ENCODE measurements around the gene DCUN1D3. TPM values are rescaled to one million over a fixed set of nuclear protein-coding genes. Genes with fewer than 3 reads are reported as not detected.

Gene DCUN1D3
- total and polyA plus RNA-seq, 2 donors (not counting 3 experiments of a cell fraction or from before 2014, with no cell fraction given): 10.4 to 35.0 TPM

GRCh38 chr16:20904507-20905081, 4.4 kb upstream of the DCUN1D3 start:
- POLR2A ChIA-PET: interaction anchor here (0.5 to 1.5 kb wide), 5 partner anchors 25 to 1397 kb away, joined by 3 to 9 read pairs (median 5); partner anchors contain the start of genes ERI2 and REXO5
- H3K4me2 ChIP-seq (ENCODE audit: insufficient read depth, low read length): peak overlapping the region; percentile 81
- H3K9me1 ChIP-seq (replicated peaks; ENCODE audit: control insufficient read depth, extremely low read depth, insufficient read depth, low read length): no peaks in the 10 kb centered on the region
- H3K9me3 ChIP-seq (replicated peaks; ENCODE audit: control insufficient read depth, insufficient read depth, low read length): no peaks in the 10 kb centered on the region
- intact Hi-C loops (cut with micrococcal nuclease) (loop anchor here (1.0 to 5.0 kb wide), 7 partner anchors 51 to 1288 kb away; partner anchors contain the start of genes ERI2, LDAF1, REXO5 and THUMPD1), dilution Hi-C loops (cut with MboI; ENCODE audit: extremely low pct_ligation_motif_present, low sequenced_read_pairs) (no loop called here)
- no peaks in the 10 kb centered on the region for H3K27me3 ChIP-seq (ENCODE audit: control insufficient read depth in 2 of 2, insufficient read depth in 2 of 2, low read length in 2 of 2)
- H4K20me1 ChIP-seq (replicated peaks; ENCODE audit: control insufficient read depth, extremely low read depth, insufficient read depth, low read length): no peaks in the 10 kb centered on the region
- DNase-seq (ENCODE audit: low read depth, low spot score): peak; percentile 97
- no peaks in the 10 kb centered on the region for H3K36me3 ChIP-seq (ENCODE audit: control insufficient read depth in 2 of 2, extremely low read depth in 1 of 2, insufficient read depth in 2 of 2, low read length in 2 of 2)
- peak overlapping the region; percentile 95 for H3K9ac ChIP-seq (replicated peaks; ENCODE audit: extremely low read depth, insufficient read depth, low read length)
- H2AFZ ChIP-seq (ENCODE audit: low read depth, low read length): no peak overlapping the region
- H3K79me2 ChIP-seq (ENCODE audit: control insufficient read depth, insufficient read depth, low read length): peaks cover 22% of the 10 kb centered on the region
- H3K4me3 ChIP-seq (replicated peaks in 1 of 3; ENCODE audit: insufficient read depth in 1 of 3, low read depth in 1 of 3, low read length in 3 of 3): peak overlapping the region in 1 of 3 experiments; percentile 27
- peak; percentile 93 for FAIRE-seq
- BruUV-seq (replicated peaks): no TSS peak
- TF ChIP-seq JUN (IDR thresholded peaks at IDR 0.05; ENCODE audit: borderline replicate concordance, insufficient read depth, insufficient read length, low read depth) (peak; percentile 85), MYC (IDR thresholded peaks at IDR 0.05; ENCODE audit: low read depth, low read length) (peak; percentile 51), MAX (IDR thresholded peaks at IDR 0.05; ENCODE audit: insufficient read depth, insufficient read length) (no peak), GATA2 (IDR thresholded peaks at IDR 0.05; ENCODE audit: insufficient read depth, insufficient read length, low read depth, low read length) (peak; percentile 93), POLR2A (IDR thresholded peaks at IDR 0.05; ENCODE audit: low read depth, low read length) (peak; percentile 92), EZH2 (IDR thresholded peaks at IDR 0.05; ENCODE audit: borderline replicate concordance, low read depth, low read length, severe bottlenecking) (no peak), POLR2AphosphoS5 (IDR thresholded peaks at IDR 0.05; ENCODE audit: insufficient read depth, low read depth, low read length) (peak; percentile 90), FOS (IDR thresholded peaks at IDR 0.05; ENCODE audit: borderline replicate concordance, insufficient read depth, low read length) (peak; percentile 56)
- TF ChIP-seq, protein P1, sequence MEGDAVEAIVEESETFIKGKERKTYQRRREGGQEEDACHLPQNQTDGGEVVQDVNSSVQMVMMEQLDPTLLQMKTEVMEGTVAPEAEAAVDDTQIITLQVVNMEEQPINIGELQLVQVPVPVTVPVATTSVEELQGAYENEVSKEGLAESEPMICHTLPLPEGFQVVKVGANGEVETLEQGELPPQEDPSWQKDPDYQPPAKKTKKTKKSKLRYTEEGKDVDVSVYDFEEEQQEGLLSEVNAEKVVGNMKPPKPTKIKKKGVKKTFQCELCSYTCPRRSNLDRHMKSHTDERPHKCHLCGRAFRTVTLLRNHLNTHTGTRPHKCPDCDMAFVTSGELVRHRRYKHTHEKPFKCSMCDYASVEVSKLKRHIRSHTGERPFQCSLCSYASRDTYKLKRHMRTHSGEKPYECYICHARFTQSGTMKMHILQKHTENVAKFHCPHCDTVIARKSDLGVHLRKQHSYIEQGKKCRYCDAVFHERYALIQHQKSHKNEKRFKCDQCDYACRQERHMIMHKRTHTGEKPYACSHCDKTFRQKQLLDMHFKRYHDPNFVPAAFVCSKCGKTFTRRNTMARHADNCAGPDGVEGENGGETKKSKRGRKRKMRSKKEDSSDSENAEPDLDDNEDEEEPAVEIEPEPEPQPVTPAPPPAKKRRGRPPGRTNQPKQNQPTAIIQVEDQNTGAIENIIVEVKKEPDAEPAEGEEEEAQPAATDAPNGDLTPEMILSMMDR (IDR thresholded peaks at IDR 0.05; ENCODE audit: extremely low read depth in 1 of 2, insufficient read depth in 1 of 2, low read depth in 1 of 2, low read length in 2 of 2): no peak
- CTCF ChIA-PET: interaction anchor here (0.6 to 2.9 kb wide), 7 partner anchors 16 to 1498 kb away, joined by 3 to 22 read pairs (median 4); partner anchors contain the start of genes ERI2 and REXO5
- H3K27ac ChIP-seq (ENCODE audit: insufficient read depth, low read depth, low read length): peak overlapping the region; percentile 100
- peaks cover 76% of the 10 kb centered on the region for H3K4me1 ChIP-seq (ENCODE audit: control insufficient read depth, extremely low read depth, insufficient read depth, low read length)

Data from endothelial cell of umbilical vein (primary cell).